Measurements from ENCODE around the gene SMIM13. TPM values are rescaled to one million over a fixed set of nuclear protein-coding genes. Genes with fewer than 3 reads are reported as not detected.

SMIM13 gene
- total and polyA plus RNA-seq, 4 donors, result 2.9 to 14.7 (median 5.7) TPM

GRCh38 chr6:11101417-11101816, 7.8 kb downstream of the SMIM13 start:
- no peak for TF ChIP-seq CTCF (IDR thresholded peaks at IDR 0.05; ENCODE audit: control extremely low read depth, extremely low read depth)
- WGBS, 2 donors, result 82 to 93% methylated on average over 5 of the region's 5 CpGs
- Histone ChIP-seq H3K4me3 (no peak overlapping the region), H3K4me1 (ENCODE audit: control insufficient read depth in 5 of 5, insufficient read depth in 5 of 5, low read length in 5 of 5) (peaks cover 0 to 10% (median 0%) of the 10 kb centered on the region in 5 donors), H3K27me3 (ENCODE audit: control insufficient read depth in 3 of 3, insufficient read depth in 3 of 3, low read length in 2 of 3) (no peaks in the 10 kb centered on the region), H3K9ac (ENCODE audit: insufficient read depth in 1 of 2, low read length in 2 of 2) (no peak overlapping the region), H3K27ac (ENCODE audit: low read depth in 1 of 2, low read length in 1 of 2) (no peak overlapping the region), H3K9me3 (ENCODE audit: control insufficient read depth in 4 of 4, insufficient read depth in 3 of 4, low read length in 3 of 4) (peaks cover 0 to 2% (median 0%) of the 10 kb centered on the region in 4 donors), H3K36me3 (ENCODE audit: control insufficient read depth in 4 of 4, insufficient read depth in 4 of 4, low read length in 4 of 4) (no peaks in the 10 kb centered on the region)
- DNase-seq (no peak), ATAC-seq (ENCODE audit: insufficient read depth, low FRiP score) (no peak)

- Histone ChIP-seq H3K9me3 (ENCODE audit: control insufficient read depth in 4 of 4, insufficient read depth in 3 of 4, low read length in 3 of 4) (peaks cover 0 to 2% (median 0%) of the 10 kb centered on the region in 4 donors), H3K9ac (ENCODE audit: insufficient read depth in 1 of 2, low read length in 2 of 2) (no peak overlapping the region), H3K27me3 (ENCODE audit: control insufficient read depth in 3 of 3, insufficient read depth in 3 of 3, low read length in 2 of 3) (no peaks in the 10 kb centered on the region), H3K36me3 (ENCODE audit: control insufficient read depth in 4 of 4, insufficient read depth in 4 of 4, low read length in 4 of 4) (no peaks in the 10 kb centered on the region), H3K4me3 (no peak overlapping the region), H3K27ac (ENCODE audit: low read depth in 1 of 2, low read length in 1 of 2) (no peak overlapping the region), H3K4me1 (ENCODE audit: control insufficient read depth in 5 of 5, insufficient read depth in 5 of 5, low read length in 5 of 5) (peaks cover 0 to 11% (median 0%) of the 10 kb centered on the region in 5 donors)
- 87 to 89% methylated on average over 5 of the region's 5 CpGs for WGBS, 2 donors
- no peak for TF ChIP-seq CTCF (IDR thresholded peaks at IDR 0.05; ENCODE audit: control extremely low read depth, extremely low read depth)
- DNase-seq (no peak), ATAC-seq (ENCODE audit: insufficient read depth, low FRiP score) (no peak)
Measured at GRCh38 chr6:11103065-11103464, 9.4 kb downstream of the SMIM13 start.

GRCh38 chr6:11108726-11109125, 15.1 kb downstream of the SMIM13 start:
- no peaks in the 10 kb centered on the region for H3K27me3 ChIP-seq (ENCODE audit: control insufficient read depth in 3 of 3, insufficient read depth in 3 of 3, low read length in 2 of 3)
- no peak for TF ChIP-seq CTCF (IDR thresholded peaks at IDR 0.05; ENCODE audit: control extremely low read depth, extremely low read depth)
- no peak overlapping the region for H3K27ac ChIP-seq (ENCODE audit: low read depth in 1 of 2, low read length in 1 of 2)
- no peak overlapping the region for H3K9ac ChIP-seq (ENCODE audit: insufficient read depth in 1 of 2, low read length in 2 of 2)
- no peaks in the 10 kb centered on the region for H3K36me3 ChIP-seq (ENCODE audit: control insufficient read depth in 4 of 4, insufficient read depth in 4 of 4, low read length in 4 of 4)
- ATAC-seq (ENCODE audit: insufficient read depth, low FRiP score) (no peak), DNase-seq (no peak)
- H3K4me3 ChIP-seq, result no peak overlapping the region
- H3K9me3 ChIP-seq (ENCODE audit: control insufficient read depth in 4 of 4, insufficient read depth in 3 of 4, low read length in 3 of 4), result no peaks in the 10 kb centered on the region
- peaks cover 0 to 17% (median 4%) of the 10 kb centered on the region in 5 donors for H3K4me1 ChIP-seq (ENCODE audit: control insufficient read depth in 5 of 5, insufficient read depth in 5 of 5, low read length in 5 of 5)

All from lung (tissue), 12 donors.